ENCODE data around the gene ATP10B.

Gene ATP10B

DNA sequence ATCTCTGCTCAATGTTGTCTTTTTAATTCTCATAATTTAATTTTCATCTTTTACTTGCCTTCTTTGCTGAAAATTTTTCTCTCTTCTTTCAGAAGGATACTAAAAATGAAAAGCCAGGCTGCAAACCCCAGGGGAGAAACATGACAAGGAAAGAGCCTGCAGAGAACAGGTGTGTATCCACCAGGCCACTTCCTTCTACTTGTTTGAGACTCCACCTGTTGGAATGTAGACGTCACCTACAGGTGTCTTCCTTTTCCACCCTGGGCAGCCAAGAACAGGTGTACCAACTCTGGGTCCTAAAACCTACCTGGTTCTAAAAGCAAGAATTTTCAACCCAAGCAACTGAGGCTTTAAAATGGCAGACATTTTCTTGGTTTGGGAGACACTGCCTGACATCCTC lies 166.8 kb downstream of the ATP10B start:
- no peak for DNase-seq

DNA sequence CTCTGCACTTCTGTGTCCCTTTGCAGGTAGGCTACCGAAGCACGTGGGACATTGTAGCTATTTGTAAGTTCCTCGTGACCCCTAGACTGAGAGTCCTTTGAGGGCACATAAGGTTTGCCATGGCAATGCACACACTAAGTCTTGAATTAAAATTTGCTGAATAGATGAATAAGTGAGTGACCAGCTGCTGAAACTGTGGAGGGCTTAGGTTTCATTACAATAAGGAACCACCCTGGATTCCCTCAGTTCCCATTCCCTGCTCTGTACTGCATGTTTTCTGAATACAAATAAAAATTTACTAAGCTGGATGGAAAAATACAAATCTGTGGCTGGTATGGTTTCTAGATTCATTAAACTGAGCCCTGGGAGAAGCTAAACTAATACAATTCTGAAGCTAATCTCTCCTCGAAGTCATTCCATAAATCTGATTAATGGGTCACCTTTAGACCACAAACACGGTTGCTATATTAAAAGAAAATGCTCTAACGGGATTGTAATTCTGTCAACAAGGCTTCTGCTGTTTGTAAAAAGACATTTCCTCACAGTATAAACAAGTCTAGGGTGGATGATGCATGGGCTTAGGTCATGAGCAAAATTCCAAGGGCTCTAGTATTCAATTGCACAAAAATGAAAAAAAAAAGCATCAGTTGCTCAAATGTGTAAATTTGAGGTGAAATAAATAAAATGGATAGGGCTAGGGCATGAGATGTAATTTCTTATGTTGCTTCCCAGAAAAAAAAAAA lies 172.3 kb downstream of the ATP10B start:
- DNase-seq, result no peak

DNA sequence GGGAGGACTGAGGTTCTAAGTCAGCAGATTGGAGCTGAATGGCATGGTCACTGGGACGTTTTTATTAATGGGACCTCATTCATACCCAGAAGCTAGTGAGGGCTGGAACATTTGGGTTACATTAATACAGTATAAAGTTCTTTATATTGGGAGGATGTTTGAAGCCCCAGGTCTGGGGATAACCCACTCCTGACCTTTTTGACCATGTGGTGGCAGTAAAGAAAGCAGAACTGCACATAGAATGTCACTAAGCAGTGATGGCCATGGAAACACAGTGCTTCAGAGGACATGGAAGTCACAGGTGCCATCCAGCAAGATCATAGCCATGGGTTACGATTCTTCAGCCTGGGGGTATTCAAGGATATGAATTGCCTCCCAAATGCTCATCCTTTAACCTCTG lies 176.0 kb downstream of the ATP10B start:
- no peak for DNase-seq

DNA sequence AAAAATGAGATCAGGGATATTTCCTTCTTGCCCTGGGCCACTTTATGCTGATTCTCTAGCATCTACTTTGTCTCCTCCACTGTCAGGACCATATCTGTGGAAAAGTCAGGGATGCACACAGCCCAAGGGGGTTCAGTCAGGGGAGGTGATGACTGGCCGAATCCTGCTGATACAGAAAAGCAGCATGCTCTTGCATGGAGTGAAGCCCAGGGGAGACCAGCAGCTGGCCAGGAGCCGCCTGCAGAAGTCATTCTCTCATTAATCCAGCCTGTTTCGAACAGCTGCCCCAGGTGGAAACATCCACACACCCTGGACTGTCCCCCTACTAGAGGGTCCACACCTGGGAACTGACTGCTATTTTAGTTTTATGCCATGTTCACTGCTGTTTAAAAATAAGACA lies 177.1 kb downstream of the ATP10B start:
- DNase-seq, result no peak

DNA sequence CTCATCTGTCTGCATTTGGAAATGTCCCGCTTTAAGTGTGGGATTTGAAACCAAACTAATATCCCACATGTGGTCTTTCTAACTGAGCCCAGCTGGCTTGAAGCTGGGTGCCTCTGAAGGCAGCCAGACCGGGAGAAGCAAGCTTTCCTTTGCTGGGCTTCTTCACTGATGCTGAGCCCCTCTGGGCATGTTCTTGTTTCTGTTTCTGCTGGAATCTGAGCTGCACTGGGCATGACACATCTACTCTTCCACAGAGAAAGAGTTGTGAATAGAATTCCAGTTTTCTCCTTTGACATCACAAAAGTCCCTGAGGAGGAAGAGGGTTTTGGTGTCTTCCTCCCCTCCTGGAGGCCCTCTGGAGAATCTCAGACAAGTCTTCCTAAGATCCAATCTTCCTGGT lies 179.5 kb downstream of the ATP10B start:
- DNase-seq, result no peak

DNA sequence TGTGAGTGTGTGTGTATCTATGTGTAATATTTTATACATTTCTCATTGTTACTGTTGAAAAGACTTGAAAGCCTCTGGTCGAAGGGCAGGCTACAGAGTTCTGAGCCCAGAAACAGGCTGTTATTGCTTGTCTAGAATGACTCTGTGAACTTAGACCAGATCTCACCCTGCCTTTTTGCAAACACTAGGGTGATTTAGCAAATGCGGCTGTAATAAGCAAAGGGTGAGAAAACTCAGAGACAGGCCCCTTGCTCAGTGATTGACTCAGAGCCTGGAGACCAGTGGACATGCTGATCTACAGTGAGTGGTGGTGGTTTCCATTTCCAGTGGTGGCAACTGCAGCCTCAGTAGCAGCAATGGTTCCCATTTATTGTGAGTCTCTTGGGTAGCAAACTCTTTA lies 183.7 kb downstream of the ATP10B start:
- no peak for DNase-seq

DNA sequence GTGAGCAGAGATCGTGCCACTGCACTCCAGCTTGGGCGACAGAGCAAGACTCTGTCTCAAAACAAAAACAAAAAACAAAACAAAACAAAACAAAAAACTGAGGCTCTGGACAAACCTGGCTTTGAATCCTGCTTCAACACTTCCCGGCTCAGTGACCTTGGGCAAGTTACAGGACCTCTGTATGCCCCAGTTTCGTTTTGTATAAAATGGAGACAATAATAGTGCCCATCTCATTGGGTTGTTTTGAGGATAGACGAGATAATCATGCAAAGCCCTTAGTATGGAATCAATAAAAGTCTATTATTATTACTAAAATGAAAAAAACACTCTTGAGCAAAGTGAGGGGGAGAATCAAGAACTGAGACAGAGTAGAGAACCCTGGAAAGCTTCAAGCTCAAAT lies 184.9 kb downstream of the ATP10B start:
- no peak for DNase-seq

DNA sequence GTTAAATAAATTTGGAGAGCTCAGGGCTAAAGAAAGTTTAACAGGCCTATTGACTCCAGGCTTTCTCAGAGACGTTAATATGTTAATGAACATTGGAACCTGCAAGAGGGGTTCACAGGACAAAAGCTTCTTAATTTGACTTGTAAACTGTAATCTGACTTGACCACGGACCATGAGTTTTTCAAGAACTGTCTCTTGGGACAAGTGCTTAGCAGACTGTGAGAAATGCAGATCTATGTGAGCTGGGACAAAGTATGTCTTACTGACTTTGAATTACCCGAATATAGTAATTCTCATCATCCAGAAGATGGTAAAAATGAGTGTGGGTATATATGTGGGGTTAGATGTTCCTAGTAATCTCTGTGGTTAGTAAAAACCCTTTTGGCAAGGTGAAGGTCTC lies 186.6 kb downstream of the ATP10B start:
- no peak for DNase-seq

DNA sequence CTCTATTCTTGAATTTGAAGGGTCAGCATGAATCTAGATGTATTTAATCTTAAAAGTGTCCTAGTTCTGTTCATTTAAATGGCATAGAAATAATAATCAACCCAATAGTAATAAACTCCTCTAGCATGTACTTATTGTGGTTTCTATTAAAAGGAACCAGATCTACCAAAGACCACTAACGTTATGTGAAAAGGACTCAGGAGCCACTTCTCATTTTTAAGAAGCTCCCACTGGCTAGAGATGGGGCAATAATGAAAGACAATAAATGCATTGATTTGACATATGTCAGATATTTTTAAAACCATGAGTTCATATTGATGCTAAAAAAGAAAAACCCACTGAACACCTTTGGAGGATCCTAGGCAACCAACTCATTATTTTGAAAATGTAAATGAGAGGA lies 191.9 kb downstream of the ATP10B start:
- DNase-seq, result no peak

DNA sequence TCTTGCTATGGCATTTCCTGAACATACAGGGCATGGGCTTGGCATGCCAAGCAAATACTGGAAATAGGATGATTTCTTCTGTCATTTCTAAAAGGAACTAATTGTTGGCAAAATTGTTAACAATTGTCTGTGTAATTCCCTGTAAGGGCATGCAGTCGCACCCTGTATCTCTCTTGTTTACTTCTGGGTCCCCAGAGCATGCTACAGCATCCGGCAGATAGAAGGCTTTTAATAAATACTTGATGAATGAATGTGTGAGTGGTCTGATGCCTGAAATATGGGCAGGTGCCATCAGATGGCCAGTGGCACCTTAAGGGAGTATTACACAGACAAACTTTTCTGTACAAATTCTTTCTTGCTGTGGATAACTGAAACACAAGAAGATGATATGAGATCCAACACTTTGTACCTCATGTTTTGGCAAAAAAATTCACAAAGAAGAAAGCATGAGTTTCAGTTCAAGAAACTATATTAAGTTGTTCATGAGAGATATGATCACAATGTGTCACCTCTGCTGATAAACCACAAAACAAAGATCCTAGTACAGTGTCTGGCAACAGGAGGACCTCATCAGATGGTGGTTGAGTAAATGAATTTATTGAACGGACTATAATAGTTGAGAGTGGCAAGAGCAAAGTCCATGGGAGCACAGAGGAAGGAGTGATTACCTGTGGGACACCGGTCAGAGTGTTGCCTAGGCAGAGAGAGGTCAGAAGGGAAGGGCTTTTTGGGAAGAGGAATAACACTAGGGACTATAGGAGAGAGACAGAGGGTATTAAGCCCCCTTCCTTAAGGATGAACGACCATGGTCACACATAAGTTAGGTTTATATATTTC lies 194.2 kb downstream of the ATP10B start:
- no peak for DNase-seq

DNA sequence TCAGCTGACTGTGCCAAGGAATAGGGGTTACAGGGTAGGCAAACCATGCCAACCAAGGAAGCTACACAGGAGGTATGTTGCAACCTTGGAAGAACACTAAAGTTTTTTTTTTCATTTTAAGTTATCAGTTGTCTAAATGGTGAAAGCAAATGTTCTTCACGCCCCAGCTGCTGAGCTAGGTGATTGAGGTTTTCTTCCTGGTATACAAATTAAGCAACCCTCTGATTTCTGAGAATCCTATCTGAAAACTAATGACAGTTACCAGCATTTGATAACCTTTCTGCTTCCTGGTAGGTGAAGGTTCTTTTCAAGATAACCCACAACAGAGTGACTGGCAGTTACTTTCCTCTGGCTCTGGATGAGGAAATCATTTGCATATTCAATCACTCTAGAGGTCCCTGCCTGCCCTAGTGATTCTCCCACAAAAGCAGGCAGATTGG lies 194.9 kb downstream of the ATP10B start:
- DNase-seq, result no peak

DNA sequence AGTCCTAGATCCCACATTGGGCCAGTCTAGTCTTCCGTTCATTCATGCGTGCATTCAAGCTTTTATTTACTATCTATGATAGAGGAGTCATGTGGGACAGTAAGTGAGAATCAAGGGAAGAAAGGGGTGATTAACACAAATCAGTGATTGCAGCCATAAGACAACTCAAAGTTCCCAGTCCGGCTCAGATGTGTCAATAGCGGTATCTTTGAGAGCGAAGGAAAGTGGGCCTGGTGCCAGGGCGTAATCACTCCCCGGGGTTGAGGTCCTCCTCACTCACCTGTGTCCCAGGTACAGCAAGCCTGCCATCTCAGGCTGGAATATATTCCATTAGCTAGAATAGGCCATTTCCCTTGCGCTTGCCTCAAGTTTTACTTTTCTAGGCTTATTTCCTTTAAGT lies 196.3 kb downstream of the ATP10B start:
- no peak for DNase-seq

DNA sequence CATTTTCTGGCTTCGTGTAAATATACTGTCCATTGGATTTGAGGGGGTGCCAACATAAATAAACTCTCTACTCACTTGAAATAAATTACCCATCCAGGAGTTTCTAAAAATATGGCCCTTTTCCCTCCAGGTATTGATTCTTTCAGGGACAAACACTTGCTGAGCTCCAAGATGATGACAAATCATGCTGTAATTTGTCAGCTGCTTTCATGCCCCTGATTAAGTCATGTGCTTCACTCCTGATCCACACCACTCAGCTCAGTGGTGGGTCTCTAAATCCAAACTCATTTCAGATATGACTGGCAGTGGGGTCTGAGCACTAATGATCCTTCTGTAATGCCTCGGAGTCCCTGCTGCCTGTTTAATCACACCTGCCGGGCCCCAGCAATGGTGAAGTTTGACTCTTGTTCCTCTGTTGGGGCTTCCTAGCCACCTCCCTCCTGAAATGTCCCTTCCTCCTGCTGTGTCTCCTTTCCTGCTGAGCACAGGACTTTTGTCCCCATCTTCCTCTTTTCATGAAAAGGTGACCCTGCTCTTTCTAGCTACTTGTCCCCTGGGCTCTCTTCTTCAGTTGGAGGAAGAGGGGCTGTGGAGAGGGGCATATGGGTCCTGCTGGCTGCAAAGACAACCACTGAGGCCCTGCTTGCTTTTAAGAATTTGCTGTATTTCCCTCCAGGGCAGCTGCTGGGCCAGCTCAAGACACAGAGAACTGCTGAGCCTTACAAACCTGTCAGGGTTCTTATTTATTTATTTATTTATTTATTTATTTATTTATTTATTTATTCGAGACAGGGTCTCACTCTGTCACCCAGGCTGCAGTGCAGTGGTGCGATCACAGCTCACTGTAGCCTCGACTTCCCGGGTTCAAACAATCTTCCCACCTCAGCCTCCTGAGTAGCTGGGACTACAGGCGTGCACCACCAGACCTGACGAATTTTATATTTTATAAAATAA lies 200.0 kb downstream of the ATP10B start:
- peak; percentile 49 for DNase-seq

DNA sequence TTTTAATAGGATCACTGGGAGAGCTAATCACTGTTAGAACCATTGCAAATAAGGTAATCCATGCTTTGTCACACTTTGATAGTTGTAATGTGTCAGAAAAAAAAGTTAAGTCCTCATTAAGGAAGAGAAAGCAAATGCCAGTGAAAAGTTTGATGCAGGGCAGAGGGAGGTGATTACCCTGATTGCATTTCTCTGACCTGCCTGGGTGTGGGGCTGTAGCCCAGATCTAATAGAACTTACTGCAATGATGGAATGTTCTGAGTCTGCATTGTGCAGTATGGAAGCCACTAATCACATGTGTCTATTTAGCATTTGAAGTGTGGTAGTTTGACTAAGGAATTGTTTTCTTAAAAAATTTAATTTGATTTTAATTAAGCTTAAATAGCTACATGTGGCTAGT lies 202.7 kb downstream of the ATP10B start:
- no peak for DNase-seq

DNA sequence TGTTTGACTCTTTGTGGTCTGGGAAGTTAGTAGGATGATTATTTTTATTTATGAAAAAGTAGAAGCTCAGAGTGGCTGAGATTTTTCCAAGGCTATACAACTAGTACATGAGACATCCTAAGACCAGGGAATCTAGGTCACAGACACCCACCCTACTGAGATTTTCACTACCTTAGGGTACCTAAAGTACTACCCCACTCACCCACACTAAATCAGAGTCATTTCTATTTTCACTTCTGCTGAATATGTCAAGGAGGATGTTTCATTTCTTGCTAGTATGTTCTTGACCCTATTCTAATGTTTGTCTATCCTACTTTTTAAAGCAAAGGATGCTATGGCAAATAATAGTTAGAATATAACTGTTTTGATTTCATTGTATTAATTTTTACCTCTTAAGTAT lies 206.0 kb downstream of the ATP10B start:
- no peak for DNase-seq

DNA sequence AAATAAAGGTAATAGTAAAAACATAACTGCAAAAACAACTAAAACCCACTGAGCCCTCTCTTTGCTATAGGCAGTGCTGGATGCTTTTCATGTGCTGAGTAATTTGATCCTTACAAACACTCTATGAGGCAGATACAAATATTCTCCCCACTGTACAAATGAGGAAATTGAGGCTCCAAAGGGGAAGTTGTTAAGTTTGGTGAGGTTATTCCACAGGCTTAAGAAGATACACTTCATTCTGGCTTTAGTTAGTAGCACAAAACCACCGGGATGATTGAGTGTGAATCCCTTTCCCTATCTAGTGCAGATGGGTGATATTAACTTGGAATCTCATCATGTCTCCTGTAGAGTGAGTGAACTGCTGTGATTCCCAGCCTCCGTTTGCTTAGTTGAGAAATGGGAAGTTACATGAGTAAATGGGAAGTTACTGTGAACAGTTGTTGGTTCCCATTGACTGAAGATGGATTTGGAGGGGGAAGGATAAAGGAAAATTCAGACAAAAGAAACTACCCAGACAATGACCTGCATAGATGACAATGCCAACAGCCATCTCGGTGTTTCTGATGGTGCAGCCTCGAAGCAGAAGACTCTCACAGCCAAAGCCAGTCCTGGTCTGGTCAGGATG lies 208.3 kb downstream of the ATP10B start:
- no peak for DNase-seq

DNA sequence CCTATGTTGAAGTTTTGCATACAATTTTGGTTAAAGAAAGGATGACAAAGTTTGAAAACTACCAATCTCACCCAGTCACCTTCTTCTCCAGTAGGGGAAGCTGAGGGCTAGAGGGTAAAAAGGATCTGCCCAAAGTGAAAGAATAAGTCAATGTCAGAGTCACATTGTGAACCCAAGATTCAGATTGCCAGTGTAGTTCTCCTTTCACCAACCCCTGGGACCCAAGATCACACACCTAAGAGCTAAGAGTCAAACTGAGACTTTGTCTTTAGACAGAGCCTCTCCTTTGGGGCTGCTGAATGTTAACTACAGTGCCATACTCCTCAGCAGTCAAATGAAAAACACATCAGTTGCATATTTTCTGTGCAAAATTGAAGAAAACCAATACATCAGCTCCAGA lies 210.6 kb downstream of the ATP10B start:
- DNase-seq, result no peak

DNA sequence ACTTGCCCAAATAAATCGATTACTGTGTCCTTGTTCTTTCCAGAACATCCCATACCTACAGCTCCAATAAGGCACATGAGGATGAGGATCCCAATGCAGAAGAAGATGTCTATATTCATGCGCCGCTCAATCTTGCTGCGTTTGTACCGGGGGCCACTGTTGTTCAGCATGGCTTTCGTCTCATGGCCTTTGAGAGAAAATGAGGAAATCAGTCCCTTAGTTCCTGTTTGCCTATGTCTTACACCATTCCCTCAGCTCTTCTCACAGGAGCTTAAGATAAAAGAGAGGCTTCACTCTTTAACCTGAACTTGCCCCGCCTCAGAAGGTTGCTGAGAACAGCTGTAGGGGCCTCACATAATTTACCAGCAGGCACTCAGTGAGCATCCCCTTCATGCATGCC lies 211.6 kb downstream of the ATP10B start:
- no peak for DNase-seq

DNA sequence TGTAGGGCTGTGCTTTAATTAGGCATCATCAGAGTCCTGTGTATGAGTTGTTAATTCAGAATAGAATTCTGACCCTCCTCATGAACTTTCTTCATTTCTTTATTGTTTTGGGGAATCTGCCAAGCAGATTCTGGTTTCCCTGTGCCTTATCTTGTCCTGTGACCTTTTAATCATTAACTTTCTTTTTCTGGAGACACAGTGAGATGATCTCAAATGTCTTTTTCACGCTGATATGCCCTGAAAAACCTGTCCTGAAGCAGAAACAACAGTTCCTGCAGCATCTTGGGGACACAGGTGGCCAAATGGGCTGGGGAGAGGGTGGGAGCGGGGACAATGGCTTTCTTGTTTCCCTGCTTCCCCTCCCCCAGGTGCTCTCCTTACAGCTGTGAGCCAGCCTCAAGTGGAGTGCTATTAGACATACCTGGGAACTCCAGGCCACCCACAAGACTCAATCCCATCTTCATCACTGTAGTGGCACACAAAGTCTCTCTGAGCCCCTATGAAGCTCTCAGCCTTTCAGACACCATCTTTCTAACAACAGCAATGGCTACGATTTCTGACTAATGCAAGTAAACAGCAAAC lies 213.8 kb downstream of the ATP10B start:
- no peak for DNase-seq

DNA sequence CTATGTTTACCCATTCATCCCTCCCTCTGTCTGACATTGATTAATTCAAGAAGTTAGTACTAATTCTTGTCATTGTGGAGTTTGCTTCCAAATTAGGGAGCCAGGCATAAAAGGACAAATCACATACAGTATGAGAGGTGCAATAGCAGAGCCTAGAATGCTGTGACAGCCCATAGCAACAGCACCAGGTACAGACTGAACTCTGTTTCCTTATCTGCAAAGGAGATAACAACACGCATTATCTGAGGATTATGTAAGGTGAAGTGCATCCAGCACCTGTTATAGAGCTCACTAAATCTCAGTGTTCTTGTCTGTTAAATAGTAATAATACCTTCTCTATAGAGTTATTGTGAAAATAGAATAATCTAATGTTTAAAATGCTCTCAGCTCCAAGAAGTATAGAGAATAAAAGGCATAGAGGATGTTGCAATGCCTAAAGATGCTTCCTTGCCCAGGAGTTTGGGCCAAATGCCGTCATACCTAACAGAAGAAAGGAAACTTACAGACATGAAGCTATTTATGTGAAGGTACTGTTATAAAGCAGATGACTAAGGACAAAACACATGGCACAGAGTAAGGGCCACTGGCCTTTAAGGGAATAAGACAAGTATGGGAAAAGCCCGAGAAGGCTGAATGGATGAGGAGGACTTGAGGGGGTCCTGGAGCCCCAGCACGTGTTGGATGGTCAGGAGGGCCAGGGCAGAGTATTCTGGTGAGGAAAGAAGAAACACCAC lies 214.5 kb downstream of the ATP10B start:
- no peak for DNase-seq

DNA sequence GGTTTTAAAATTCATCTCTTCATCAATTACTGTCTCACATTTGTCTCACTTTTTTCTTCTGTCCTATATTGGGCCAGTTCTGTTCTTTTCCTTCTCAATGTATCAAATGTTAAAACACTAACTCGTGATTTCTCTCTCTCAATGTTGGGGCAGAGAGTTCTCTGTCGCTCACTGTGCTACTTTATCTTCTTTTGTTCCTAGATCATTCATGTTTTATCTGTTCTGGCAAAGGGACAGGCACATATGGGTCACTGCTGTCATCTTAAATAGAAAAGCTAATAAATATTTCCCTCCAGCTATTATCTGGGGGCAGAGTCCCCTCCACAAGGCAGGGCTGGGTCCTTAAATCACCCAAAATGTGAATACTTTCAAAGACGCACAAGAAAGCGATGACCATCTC lies 216.3 kb downstream of the ATP10B start:
- DNase-seq, result no peak

DNA sequence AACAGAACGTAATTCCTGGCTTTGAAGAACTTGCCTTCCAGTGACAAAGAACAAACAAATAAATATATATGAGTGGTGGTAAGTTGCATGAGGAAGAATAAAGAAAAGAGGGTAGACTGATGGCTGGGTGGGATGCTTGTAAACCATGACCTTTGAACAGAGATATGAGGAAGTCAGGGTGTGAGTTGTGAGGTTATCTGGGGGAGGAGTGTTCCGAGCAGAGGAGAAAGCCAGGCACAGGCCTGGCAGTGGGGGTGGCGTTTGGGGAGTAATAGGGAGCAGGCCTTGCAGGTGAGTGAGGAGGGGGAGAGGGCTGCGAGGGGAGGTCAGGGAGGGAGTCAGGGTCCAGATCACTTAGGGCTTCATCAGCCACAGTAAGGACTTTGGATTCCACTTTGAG lies 217.0 kb downstream of the ATP10B start:
- no peak for DNase-seq
